HG03135 (cell line): ENCODE data around the gene AHDC1.
"Not testable (repeated sequence)": the region's sequence is repeated elsewhere in the genome, so short reads cannot be mapped to it uniquely, and the experiment has no call there.

Experiments
- ATAC-seq: cut with Tn5 transposase; IDR thresholded peaks from one replicate; pipeline ENCODE4 v1.9.1; 2021; ENCODE audit warnings: mild to moderate bottlenecking, moderate library complexity; ENCODE audit not compliant: unreplicated experiment

Gene AHDC1, protein sequence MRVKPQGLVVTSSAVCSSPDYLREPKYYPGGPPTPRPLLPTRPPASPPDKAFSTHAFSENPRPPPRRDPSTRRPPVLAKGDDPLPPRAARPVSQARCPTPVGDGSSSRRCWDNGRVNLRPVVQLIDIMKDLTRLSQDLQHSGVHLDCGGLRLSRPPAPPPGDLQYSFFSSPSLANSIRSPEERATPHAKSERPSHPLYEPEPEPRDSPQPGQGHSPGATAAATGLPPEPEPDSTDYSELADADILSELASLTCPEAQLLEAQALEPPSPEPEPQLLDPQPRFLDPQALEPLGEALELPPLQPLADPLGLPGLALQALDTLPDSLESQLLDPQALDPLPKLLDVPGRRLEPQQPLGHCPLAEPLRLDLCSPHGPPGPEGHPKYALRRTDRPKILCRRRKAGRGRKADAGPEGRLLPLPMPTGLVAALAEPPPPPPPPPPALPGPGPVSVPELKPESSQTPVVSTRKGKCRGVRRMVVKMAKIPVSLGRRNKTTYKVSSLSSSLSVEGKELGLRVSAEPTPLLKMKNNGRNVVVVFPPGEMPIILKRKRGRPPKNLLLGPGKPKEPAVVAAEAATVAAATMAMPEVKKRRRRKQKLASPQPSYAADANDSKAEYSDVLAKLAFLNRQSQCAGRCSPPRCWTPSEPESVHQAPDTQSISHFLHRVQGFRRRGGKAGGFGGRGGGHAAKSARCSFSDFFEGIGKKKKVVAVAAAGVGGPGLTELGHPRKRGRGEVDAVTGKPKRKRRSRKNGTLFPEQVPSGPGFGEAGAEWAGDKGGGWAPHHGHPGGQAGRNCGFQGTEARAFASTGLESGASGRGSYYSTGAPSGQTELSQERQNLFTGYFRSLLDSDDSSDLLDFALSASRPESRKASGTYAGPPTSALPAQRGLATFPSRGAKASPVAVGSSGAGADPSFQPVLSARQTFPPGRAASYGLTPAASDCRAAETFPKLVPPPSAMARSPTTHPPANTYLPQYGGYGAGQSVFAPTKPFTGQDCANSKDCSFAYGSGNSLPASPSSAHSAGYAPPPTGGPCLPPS (N-terminal part only)

GRCh38 chr1:27603681-27604578 lies at the start of gene AHDC1:
AHDC1 (minus strand) TSS chr1:27604144; CDS start chr1:27552115, 52,029 bp downstream.
- ATAC-seq = peak; percentile 41

- no peak for ATAC-seq
Measured at GRCh38 chr1:27652111-27652864, 48.3 kb upstream of the AHDC1 start.

DNA sequence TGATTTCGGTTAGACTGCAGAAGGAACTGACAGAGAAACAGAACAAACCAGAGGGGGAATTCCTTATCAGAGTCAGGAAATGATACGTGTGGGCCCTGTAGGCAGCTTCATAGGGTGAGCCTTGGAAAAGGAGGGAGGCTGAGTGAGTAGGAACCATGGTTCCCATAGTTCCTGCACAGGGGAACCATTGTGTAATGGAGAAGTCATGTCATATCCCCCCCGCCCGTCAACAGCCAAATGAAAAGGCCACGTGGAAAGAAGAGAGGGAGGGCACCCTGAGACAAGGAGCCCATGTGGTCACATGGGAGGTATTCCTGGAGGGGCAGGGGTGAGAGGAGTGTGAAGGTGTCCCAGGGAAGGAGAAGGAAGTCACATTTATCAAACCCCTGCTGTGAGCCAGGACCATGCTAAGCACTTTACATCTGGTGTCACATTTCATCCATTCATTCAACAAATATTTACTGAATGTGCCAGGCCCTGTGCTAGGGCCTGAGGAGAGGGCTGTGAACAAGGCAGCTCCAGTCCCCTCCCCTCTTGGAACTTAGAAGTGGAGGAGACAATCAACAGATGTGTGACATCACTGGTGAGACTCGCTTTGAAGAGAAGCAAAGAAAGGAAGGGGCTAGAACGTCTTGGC lies 46.7 kb upstream of the AHDC1 start:
- ATAC-seq = no peak

DNA sequence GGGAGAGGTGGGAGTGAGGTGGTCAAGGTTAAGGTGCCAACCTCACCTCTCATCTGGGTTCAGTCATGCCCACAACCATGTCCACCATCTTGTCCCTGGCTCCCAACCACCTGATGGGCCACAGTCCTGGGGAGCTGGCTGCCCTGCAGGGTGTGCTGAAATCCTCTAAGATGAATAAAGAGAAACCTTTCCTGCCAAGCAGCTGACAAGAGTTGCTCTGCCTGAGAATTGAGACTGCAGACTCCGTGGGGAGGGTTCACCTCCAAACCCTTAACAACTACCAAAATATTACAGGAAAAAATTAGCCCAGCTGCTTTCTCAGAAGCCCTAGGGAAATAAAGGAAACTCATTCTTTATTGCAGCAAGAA lies 46.2 kb upstream of the AHDC1 start:
- ATAC-seq = no peak

DNA sequence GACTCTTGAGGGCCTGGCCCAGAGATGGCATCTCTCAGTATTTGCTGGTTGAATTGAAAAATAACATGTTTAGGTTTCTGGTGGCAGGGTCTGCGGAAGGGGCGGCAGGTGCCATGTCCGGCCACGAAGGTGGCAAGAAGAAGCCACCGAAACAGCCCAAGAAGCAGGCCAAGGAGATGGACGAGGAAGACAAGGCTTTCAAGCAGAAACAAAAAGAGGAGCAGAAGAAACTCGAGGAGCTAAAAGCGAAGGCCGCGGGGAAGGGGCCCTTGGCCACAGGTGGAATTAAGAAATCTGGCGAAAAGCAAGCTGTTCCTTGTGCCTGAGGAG lies 45.3 kb upstream of the AHDC1 start:
- no peak for ATAC-seq

- no peak for ATAC-seq
Measured at GRCh38 chr1:27648602-27649305, 44.8 kb upstream of the AHDC1 start.

GRCh38 chr1:27647328-27647727 lies 43.4 kb upstream of the AHDC1 start:
- no peak for ATAC-seq

- no peak for ATAC-seq
Measured at GRCh38 chr1:27646676-27647075, 42.7 kb upstream of the AHDC1 start.

- ATAC-seq = no peak
Measured at GRCh38 chr1:27645071-27645415, 41.1 kb upstream of the AHDC1 start.

- no peak for ATAC-seq
Measured at GRCh38 chr1:27644369-27645070, 40.6 kb upstream of the AHDC1 start.

- peak; percentile 54 for ATAC-seq
Measured at GRCh38 chr1:27643600-27644368, 39.8 kb upstream of the AHDC1 start.

DNA sequence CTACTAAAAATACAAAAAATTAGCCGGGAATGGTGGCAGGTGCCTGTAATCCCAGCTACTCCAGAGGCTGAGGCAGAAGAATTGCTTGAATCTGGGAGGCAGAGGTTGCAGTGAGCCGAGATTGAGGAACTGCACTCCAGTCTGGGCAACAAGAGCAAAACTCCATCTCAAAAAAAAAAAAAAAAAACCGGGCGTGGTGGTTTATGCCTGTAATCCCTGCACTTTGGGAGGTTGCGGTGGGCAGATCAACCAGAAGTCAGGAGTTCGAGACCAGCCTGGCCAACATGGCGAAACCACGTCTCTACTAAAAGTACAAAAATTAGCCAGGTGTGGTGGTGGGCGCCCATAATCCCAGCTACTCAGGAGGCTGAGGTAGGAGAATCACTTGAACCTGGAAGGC lies 36.6 kb upstream of the AHDC1 start:
- not testable (repeated sequence) for ATAC-seq

- ATAC-seq = no peak
Measured at GRCh38 chr1:27638805-27639204, 34.9 kb upstream of the AHDC1 start.

DNA sequence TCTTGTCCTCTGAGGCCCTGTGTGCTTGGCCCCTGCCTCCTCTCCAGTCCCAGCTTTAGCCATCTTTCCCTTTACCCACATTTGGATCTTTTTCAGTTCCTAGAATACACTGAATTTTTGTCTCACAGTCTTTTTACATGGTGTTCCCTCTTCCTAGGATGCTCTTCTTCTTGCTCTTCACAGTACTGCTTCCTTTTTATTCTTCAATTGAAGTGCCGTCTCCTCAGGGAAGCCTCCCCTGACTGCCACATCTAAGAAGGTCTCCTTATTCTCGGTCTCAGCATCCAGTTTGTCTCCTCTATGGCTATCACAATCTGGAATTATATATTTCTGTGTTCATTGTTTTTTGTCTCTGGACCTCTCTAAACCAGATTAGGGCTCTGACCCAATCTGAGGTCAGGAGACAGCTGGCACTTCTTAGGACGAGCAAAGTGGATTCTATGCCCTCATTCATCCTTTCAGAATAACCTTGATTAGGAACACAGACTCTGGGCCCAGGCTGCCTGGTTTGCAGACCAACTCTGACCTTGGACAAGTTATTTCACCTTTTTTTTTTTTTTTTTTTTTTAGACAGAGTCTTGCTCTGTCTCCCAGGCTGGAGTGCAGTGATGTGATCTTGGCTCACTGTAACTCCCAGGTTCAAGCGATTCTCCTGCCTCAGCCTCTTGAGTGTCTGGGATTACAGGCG lies 34.2 kb upstream of the AHDC1 start:
- ATAC-seq = no peak

- ATAC-seq = no peak
Measured at GRCh38 chr1:27635396-27636142, 31.6 kb upstream of the AHDC1 start.

DNA sequence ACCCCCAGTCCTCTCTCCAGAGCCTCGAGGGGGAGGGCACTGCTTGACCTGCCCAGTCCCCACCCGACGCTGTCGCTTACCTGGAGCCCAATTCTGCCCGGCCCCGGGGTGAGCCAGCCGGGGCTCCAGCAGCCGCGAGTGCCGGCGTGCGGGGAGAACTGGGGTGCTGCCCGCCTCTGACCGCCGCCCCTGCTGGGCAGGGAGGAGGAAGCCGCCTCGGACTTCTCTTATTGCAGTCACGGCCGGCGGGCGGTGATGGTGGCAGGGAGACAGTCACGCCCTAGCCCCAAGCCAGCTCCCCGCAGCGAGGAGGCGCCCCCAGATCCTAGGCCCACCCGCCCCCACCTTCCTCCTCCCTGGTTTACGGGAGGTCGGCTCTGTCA lies 31.0 kb upstream of the AHDC1 start, which contains the start of gene FGR:
TSS of gene FGR (minus strand) at position 201 of the 383 bp plus-strand sequence. CDS start 11,269 bp downstream, outside the sequence.
- ATAC-seq = no peak
